HepG2 (cell line): ENCODE data around the gene TBX15. TPM values are rescaled to one million over a fixed set of nuclear protein-coding genes. Genes with fewer than 3 reads are reported as not detected.

Experiments
- ATAC-seq: fragments of 200-7000 bp; cut with Tn5 transposase; 3 replicates; pipeline ENCODE4 v1.9.1; 2020; ENCODE audit warnings: mild to moderate bottlenecking, moderate library complexity
- BruUV-seq: library from RNA; stranded (reverse); fragments of 400-500 nt; replicated peaks from 2 replicates; lab custom pipeline; 2021; lab: Mats Ljungman, UMichigan
- CTCF ChIA-PET: fragments of 300-600 bp; formaldehyde crosslinking; extraction: SDS; loops from one replicate; lab custom pipeline; 2021; ENCODE audit warnings: low total read pairs, inconsistent platforms, low intra/inter-chr PET ratio; lab: Yijun Ruan, JAX
- POLR2A ChIA-PET: fragments of 350-600 bp; sonication (Branson Sonifier 250); formaldehyde crosslinking; loops from one replicate; lab custom pipeline; 2020; ENCODE audit warnings: antibody characterized with exemption, inconsistent platforms; lab: Yijun Ruan, JAX
- DNase-seq: peaks from one replicate; pipeline ENCODE4 v3.0.0-alpha.2; 2015; ENCODE audit warnings: low spot score
- FAIRE-seq: peaks from 3 replicates; lab custom pipeline; 2011; peaks lifted over from hg19 to GRCh38; lab: Jason Lieb, UNC
- H2AFZ ChIP-seq: one replicate; pipeline ENCODE4 v1.6.1; 2011; ENCODE audit warnings: low read length, inconsistent platforms
- H3K27ac ChIP-seq: fragments of 300-600 bp; 3 replicates; pipeline ENCODE4 v1.8.0; 2011; ENCODE audit warnings: mixed run types, mild to moderate bottlenecking, mixed read lengths, low read length, inconsistent platforms; ENCODE audit not compliant: insufficient read depth; ENCODE audit errors: extremely low read length
- H3K27me3 ChIP-seq, 2 experiments: fragments of 200-600 bp in 1 of 2; 2 replicates in 1 of 2; 3 replicates in 1 of 2; pipeline versions ENCODE4 v1.6.0 to v1.8.0; 2011; ENCODE audit warnings: low read length in 2 of 2, mild to moderate bottlenecking in 2 of 2, moderate library complexity in 2 of 2, inconsistent platforms in 1 of 2; ENCODE audit not compliant: insufficient read depth in 2 of 2, control insufficient read depth in 1 of 2
- H3K36me3 ChIP-seq, 2 experiments: fragments of 200-600 bp in 1 of 2; replicated peaks in 1 of 2; 2 replicates in 1 of 2; 3 replicates in 1 of 2; pipeline versions ENCODE4 v1.5.1 to v1.8.0; 2011; ENCODE audit warnings: low read length in 2 of 2, inconsistent platforms in 1 of 2; ENCODE audit not compliant: insufficient read depth in 2 of 2, control insufficient read depth in 1 of 2
- H3K4me1 ChIP-seq: 2 replicates; pipeline ENCODE4 v1.5.1; 2012; ENCODE audit warnings: low read length, inconsistent platforms; ENCODE audit not compliant: insufficient read depth
- H3K4me2 ChIP-seq: 2 replicates; pipeline ENCODE4 v1.6.0; 2011; ENCODE audit warnings: low read depth, low read length, inconsistent platforms
- H3K4me3 ChIP-seq, 3 experiments: fragments of 200-600 bp in 1 of 3; sonication (generic), shearing (Covaris generic) in 1 of 3; replicated peaks in 1 of 3; 2 replicates each; pipeline ENCODE4 v1.5.1; 2011 to 2016; ENCODE audit warnings: low read length in 3 of 3, inconsistent platforms in 2 of 3, low read depth in 2 of 3, mild to moderate bottlenecking in 2 of 3, control low read depth in 1 of 3, mixed read lengths in 1 of 3; ENCODE audit not compliant: insufficient read depth in 1 of 3
- H3K79me2 ChIP-seq: one replicate; pipeline ENCODE4 v1.6.1; 2011; ENCODE audit warnings: low read length, inconsistent platforms; ENCODE audit not compliant: insufficient read depth
- H3K9ac ChIP-seq: 2 replicates; pipeline ENCODE4 v1.6.0; 2011; ENCODE audit warnings: mild to moderate bottlenecking, low read depth, low read length, inconsistent platforms; ENCODE audit not compliant: insufficient read depth
- H3K9me3 ChIP-seq: 2 replicates; pipeline ENCODE4 v1.5.1; 2012; ENCODE audit warnings: mild to moderate bottlenecking, low read length
- H4K20me1 ChIP-seq: 2 replicates; pipeline ENCODE4 v1.6.0; 2011; ENCODE audit warnings: inconsistent platforms, mild to moderate bottlenecking, low read length, moderate library complexity; ENCODE audit not compliant: insufficient read depth
- HDAC6 ChIP-seq: fragments of 200-600 bp; sonication (generic); IDR thresholded peaks from 2 replicates; pipeline ENCODE4 v1.7.0; 2017; ENCODE audit warnings: mild to moderate bottlenecking, antibody characterized with exemption, low read length, low read depth
- HNRNPLL ChIP-seq: fragments of 200-400 bp; formaldehyde crosslinking; IDR thresholded peaks from 2 replicates; pipeline ENCODE4 v1.6.1; 2017; ENCODE audit warnings: mild to moderate bottlenecking, low read depth, low read length; ENCODE audit not compliant: poor library complexity, severe bottlenecking
- MEIS1 ChIP-seq: sonication (generic); formaldehyde crosslinking; IDR thresholded peaks from 2 replicates; pipeline ENCODE4 v1.9.0; 2021; ENCODE audit warnings: mild to moderate bottlenecking, missing genetic modification reagents, moderate library complexity, borderline replicate concordance
- MZF1 ChIP-seq: sonication (generic); formaldehyde crosslinking; IDR thresholded peaks from 2 replicates; pipeline ENCODE4 v1.8.1; 2023; ENCODE audit warnings: mild to moderate bottlenecking, missing genetic modification reagents, borderline replicate concordance
- SRSF4 ChIP-seq: fragments of 200-400 bp; formaldehyde crosslinking; IDR thresholded peaks from one replicate; pipeline ENCODE4 v1.6.1; 2018; ENCODE audit warnings: mild to moderate bottlenecking, low read depth, low read length, moderate library complexity; ENCODE audit not compliant: poor library complexity, severe bottlenecking
- WGBS: methylation state at CpG from one replicate; pipeline ENCODE4 v1.1.6; 2017; ENCODE audit warnings: low lambda C conversion rate; 5-methylcytosine and 5-hydroxymethylcytosine counted together
- in situ Hi-C: cut with HindIII; loops from 2 replicates; pipeline ENCODE4 v1.10.0; 2017; ENCODE audit warnings: low pct_unique_long_range_greater_than_20kb; ENCODE audit not compliant: extremely low pct_ligation_motif_present
- intact Hi-C: fragments of 100-400 bp; cut with micrococcal nuclease; formaldehyde crosslinking; loops from one replicate; pipeline ENCODE4 v1.10.0; 2022; ENCODE audit not compliant: unreplicated experiment
- polyA plus RNA-seq, 8 experiments: library from polyadenylated mRNA; depleted of rRNA in 3 of 8; stranded (reverse) in 7 of 8; unstranded in 1 of 8; fragments of >200 nt; fragmentation: Illumina TruSeq in 4 of 8; extraction: Trizol in 4 of 8; gene quantifications; 2 replicates each; pipeline versions ENCODE4 v1.2.1 to v1.2.3, GENCODE V29; 2011 to 2016; ENCODE audit warnings: low read depth in 4 of 8, missing spikeins in 1 of 8, mixed read lengths in 1 of 8; ENCODE audit not compliant: insufficient read depth in 1 of 8
- total RNA-seq, 5 experiments: library from RNA; depleted of rRNA; stranded (reverse); fragments of >200 nt; fragmentation: Illumina TruSeq; extraction: Trizol; gene quantifications; 2 replicates each; pipeline ENCODE4 v1.2.3, GENCODE V29; 2016; ENCODE audit warnings: low read depth in 1 of 5

Gene TBX15
- total and polyA plus RNA-seq, 2 of the 13 experiments (the other 11 are each of a cell fraction or from before 2014, with no cell fraction given) = 0.42 to 1.9 TPM

- CTCF ChIA-PET = no interaction called here
- FAIRE-seq = no peak
- Histone ChIP-seq H3K9me3 (no peaks in the 10 kb centered on the region), H3K4me2 (no peak overlapping the region), H4K20me1 (no peaks in the 10 kb centered on the region), H3K79me2 (no peaks in the 10 kb centered on the region), H3K9ac (no peak overlapping the region), H3K27ac (no peak overlapping the region), H2AFZ (no peak overlapping the region), H3K27me3 (no peaks in the 10 kb centered on the region), H3K36me3 (no peaks in the 10 kb centered on the region), H3K4me3 (no peak overlapping the region), H3K4me1 (no peaks in the 10 kb centered on the region)
- no peak for ATAC-seq
- WGBS = 89% methylated on average over 34 of the region's 34 CpGs
- no peak for TF ChIP-seq MEIS1 (CRISPR knock-in tag)
- TF ChIP-seq HNRNPLL = no peak
- TF ChIP-seq MZF1 = no peak
- TF ChIP-seq HDAC6 = no peak
- POLR2A ChIA-PET = no interaction called here
- DNase-seq = no peak
- BruUV-seq = no TSS peak
- in situ Hi-C loops = no loop called here
- intact Hi-C loops = no loop called here
These were observed 2.2 kb downstream of the TBX15 start for GRCh38 chr1:118985640-118986554.

GRCh38 chr1:118984722-118985639, 3.2 kb downstream of the TBX15 start:
- no peak overlapping the region for H3K27ac ChIP-seq
- no peak overlapping the region for H3K4me3 ChIP-seq
- no peaks in the 10 kb centered on the region for H3K36me3 ChIP-seq
- no peaks in the 10 kb centered on the region for H3K27me3 ChIP-seq
- 92% methylated on average over 48 of the region's 48 CpGs for WGBS
- H3K4me1 ChIP-seq = no peaks in the 10 kb centered on the region
- DNase-seq = no peak
- no peak overlapping the region for H3K9ac ChIP-seq
- no peaks in the 10 kb centered on the region for H3K79me2 ChIP-seq
- no peaks in the 10 kb centered on the region for H4K20me1 ChIP-seq
- FAIRE-seq = no peak
- intact Hi-C loops (no loop called here), in situ Hi-C loops (no loop called here)
- ChIA-PET CTCF (no interaction called here), POLR2A (no interaction called here)
- H2AFZ ChIP-seq = no peak overlapping the region
- no peak overlapping the region for H3K4me2 ChIP-seq
- no peaks in the 10 kb centered on the region for H3K9me3 ChIP-seq
- no TSS peak for BruUV-seq
- no peak for ATAC-seq
- TF ChIP-seq SRSF4 = no peak
- TF ChIP-seq, all 625 proteins: peak for 0
